ENCODE results near the gene C2CD4B.

C2CD4B gene

DNA sequence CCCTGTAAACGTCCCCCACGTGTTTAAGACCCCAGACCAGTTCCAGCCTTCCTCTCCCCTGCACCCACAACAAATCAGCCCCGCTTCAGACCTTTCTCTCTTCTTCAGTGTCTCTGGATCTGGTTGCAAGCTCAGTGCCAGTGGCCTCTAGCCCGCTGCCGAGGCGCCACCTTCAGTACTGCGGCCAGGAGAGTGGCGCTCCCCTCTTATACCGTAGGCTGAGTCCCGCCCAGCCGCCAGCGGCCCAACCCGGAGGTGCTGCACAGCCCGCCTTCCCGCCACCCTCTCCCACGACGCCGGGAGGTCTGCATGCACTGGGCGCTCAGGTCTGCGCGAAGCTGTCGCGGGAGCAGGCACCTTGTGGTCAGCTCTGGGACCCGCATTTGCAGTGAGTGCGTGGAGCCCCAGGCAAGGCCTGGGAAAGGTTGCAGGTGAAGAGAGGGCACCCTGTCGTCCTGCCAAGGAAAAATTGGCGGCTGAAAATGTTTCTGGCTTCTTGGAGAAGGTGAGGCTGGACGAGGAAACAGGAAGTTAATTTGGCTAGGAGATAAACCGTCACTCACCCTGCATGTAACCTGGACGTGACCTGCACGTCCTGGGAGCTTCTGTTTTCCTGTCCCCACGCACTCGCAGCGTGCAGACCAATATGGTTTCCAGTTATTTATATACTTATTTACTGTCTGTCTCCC lies at the start of gene C2CD4B:
Gene C2CD4B, minus strand, starts transcription at position 182 of the 689 bp plus-strand sequence. CDS start 301 bp downstream, outside the sequence.
- FAIRE-seq: no peak

- no peak for FAIRE-seq
These were observed 47.7 kb upstream of the C2CD4B start for GRCh38 chr15:62212741-62213140.

DNA sequence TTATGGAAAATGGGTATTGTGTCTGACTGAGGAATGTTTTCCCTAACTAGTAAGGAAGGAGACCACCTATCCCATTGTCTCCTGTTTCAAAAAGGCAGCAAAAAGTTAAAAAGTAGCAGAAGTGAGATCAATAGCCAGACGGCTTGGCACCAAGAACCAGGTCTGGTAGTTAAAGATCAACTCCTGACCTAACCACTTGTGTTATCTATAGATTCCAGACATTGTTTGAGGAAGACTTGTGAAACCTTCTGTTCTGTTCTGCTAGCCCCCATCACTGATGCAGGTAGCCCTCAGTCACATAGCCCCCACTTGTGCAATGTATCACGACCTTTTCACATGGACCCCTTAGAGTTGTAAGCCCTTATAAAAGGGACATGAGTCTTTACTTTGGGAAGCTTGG lies 46.3 kb upstream of the C2CD4B start:
- no peak for FAIRE-seq

DNA sequence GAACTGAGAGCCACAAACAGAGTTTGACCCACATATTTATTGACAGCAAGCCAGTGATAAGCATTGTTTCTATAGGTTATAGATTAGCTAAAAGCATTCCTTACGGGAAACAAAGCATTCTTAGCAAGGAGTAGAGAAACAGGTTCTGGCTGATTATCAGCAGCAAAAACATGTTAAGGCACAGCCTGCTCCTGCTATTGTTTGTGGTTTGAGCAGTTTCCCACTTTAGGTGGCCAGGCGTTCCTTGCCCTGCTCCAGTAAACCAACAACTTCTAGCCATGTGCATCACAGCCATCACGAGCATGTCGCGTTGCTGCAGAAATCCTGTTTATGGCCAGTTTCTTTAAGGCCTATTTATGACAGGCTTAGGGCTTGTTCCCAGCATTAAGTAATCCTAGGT lies 44.7 kb upstream of the C2CD4B start:
- no peak for FAIRE-seq

GRCh38 chr15:62209322-62209721 lies 44.2 kb upstream of the C2CD4B start:
- no peak for FAIRE-seq

- no peak for FAIRE-seq
These were observed 43.8 kb upstream of the C2CD4B start for GRCh38 chr15:62208884-62209283.

GRCh38 chr15:62208367-62208766 lies 43.3 kb upstream of the C2CD4B start:
- no peak for FAIRE-seq

GRCh38 chr15:62190675-62191074 lies 25.6 kb upstream of the C2CD4B start:
- FAIRE-seq: no peak

GRCh38 chr15:62190274-62190673 lies 25.2 kb upstream of the C2CD4B start:
- FAIRE-seq: no peak

DNA sequence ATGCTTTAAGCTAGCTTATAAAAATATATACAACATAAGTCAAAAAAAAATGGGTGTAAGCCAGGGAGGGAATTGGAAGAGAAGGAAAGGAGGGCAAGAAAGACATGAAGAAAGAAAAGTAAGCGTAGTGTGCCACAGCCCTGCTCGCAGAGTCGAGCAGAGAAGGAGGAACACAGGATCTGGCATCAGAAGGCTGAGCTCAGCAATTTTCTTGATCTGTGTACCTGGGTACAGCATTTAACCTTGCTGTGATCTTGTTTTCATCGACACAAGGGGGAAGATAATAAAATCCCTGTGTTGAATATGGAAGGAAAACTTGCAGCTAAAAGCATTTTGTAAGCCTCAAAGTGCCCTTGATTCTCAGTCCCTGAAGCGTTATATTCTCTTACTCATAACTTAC lies 23.7 kb upstream of the C2CD4B start:
- FAIRE-seq: no peak

DNA sequence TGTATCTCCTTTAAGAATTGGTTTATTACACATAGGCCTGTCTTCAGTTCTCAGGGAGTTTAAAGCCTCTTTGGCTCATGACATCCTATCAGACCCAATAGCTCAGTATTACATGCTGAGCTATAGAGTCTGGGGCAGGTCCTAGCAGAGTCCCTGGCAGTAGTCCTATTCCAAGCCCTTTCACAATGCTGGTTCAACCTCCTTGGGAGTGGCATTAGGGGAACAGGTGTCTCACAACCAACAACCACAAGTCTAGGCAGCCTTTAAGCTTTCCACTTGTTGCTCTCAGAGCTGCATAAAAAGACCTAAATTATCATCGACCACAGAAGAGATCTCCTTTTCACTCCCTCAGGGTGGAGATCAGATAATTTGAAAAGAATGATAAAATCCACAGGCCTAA lies 22.8 kb upstream of the C2CD4B start:
- no peak for FAIRE-seq

GRCh38 chr15:62187425-62187824 lies 22.3 kb upstream of the C2CD4B start:
- FAIRE-seq: no peak

DNA sequence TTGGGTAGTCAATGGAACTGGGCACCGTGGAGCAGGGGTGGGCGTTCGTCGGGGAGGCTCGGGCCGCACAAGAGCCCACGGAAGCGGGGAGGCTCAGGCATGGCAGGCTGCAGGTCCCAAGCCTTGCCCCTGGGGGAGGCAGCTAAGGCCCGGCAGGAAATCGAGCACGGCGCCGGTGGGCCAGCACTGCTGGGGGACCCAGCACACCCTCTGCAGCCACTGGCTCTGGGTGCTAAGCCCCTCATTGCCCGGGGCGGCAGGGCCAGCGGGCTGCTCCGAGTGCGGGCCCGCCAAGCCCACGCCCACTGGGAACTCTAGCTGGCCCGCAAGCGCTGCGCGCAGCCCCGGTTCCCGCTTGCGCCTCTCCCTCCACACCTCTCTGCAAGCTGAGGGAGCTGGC lies 21.5 kb upstream of the C2CD4B start:
- no peak for FAIRE-seq

DNA sequence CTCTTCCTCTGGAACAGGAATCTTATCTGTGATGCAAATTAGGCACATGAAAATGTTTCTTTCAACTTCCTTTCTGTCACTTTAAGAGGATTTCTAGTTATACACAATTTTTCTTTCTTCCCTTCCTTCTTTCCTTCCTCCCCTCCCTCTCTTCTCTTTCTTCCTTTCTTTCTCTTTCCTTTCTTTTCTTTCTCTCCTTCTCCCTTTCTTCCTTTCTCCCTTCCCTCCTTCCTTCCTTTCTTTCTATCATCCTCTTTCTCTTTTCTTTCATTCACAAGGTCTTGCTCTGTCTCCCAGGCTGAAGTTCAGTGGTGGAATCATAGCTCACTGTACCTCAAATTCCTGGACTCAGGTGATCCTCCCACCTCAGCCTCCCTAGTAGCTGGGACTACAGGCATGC lies 18.0 kb upstream of the C2CD4B start:
- no peak for FAIRE-seq

DNA sequence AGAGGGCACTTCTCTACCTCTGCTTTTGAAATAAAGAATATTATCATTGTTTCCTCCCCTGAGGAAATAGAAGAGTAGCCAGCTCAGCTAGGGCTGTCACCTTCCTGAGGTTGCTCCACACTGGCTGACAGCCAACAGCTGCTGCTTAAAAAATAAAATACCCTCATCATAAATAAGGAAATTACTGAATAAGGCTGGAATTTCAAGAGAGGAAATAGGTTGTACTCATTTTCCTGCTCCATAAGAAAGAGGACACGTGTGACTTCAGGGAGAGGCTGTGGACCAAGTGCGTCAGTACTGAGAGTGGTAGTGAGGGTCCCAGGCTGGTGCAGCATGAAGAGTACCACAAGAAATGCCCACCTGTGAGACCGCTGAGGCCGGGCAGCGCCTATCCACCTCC lies 8.1 kb upstream of the C2CD4B start:
- no peak for FAIRE-seq

DNA sequence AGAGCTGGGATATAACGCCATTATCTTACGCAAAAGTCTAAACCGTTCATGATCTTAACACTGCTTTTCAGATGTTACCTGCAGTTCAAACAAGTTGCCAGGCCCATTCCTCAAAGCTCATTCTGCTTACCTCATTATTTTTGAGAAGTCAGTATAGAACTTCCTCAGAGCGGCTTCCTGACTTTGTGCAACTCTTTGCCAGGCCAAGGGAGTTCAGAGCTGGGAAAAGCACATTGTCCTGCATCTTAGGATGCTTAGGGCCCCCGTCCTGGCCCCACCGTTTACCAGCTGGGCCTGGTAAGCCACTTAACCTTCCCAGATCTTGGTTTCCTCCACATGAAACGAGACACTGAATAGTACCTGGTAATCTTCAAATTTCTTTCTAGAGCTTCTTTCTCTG lies 6.8 kb upstream of the C2CD4B start:
- no peak for FAIRE-seq

DNA sequence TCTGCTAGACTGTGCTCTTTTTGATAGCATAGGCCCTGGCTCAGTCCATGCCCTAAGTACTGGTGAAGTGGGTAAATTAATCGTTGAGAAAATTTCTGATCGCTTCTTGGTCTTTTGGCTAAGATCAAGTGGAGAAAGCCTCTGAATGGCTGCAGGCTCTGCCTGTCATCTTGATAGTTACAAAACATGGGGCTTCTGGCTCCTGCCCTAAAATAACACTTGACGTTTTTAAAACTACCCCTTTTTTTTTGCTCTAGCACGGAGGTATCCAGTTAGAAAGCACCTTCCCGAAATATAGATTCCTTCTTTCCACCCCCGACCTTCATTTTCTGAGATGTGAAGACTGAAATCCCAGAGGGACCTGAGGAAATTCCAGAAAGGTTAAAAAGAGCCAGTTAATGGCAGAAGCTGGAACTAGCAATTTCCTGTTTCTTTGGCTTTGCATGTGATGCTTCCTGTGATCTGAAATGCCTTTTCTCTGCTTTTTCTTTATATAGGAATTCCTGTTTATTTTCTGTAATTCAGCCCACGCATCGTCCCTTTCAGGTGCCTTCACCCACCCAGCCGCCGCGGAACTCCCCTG lies 799 bp upstream of the C2CD4B start:
- FAIRE-seq: no peak

GRCh38 chr15:62164396-62165103 lies 535 bp downstream of the C2CD4B start:
- FAIRE-seq: no peak

DNA sequence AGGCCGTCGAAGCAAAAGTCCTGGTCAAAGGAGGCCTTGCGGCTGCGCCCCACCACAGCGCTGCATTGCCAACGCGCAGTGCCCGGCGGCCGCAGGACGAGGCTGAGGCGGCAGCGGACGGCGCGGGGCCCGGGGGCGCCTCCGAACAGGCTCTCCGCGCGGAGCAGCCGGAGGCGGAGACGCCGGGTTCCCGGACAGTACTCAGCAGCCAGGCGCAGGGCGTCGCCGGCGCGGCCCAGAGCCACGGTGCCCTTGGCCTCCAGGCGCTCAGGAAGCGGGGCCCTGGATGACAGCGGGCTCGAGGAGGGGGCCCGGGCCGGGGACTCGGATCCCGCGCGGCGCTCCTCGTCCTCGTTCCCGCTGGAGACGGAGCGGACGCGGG lies 1.1 kb downstream of the C2CD4B start:
- FAIRE-seq: no peak

- no peak for FAIRE-seq
These were observed 1.6 kb downstream of the C2CD4B start for GRCh38 chr15:62163397-62164013.

GRCh38 chr15:62153228-62153627 lies 11.9 kb downstream of the C2CD4B start:
- no peak for FAIRE-seq

GRCh38 chr15:62150445-62150844 lies 14.6 kb downstream of the C2CD4B start:
- no peak for FAIRE-seq

DNA sequence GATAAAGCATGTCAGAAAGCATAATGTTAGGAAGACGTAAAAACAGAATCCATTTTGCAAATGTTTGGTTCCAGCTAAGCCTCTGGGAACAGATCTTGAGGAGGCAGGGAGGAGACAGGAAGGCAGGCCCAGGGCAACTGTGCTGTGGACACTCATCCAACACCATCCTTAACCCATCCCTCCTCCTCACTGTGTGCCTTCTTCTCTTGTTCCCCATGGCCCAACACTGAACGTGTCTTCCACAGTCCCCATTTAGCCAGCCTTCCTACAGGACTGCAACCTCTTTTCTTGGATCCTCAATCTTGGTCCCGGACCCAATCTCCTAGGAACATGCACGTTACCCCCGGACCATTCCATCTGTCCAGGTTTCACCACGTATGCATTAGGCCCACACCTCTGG lies 15.4 kb downstream of the C2CD4B start:
- FAIRE-seq: no peak

GRCh38 chr15:62147551-62147950 lies 17.5 kb downstream of the C2CD4B start:
- FAIRE-seq: no peak

Measured in A204.1 (cell line).